IMR-90 (cell line): ENCODE results near the gene FOXP4. TPM values are rescaled to one million over a fixed set of nuclear protein-coding genes. Genes with fewer than 3 reads are reported as not detected.

Experiments used
- ATAC-seq: fragments of 200-7000 bp; cut with Tn5 transposase; 2 replicates; pipeline ENCODE4 v1.9.1; 2020; ENCODE audit warnings: low read depth, mild to moderate bottlenecking, moderate library complexity
- BruUV-seq: library from RNA; stranded (reverse); fragments of 400-500 nt; replicated peaks from 2 replicates; lab custom pipeline; 2021; lab: Mats Ljungman, UMichigan
- CTCF ChIA-PET: fragments of 300-600 bp; formaldehyde crosslinking; extraction: SDS; loops from one replicate; lab custom pipeline; 2021; ENCODE audit warnings: antibody characterized with exemption; lab: Yijun Ruan, JAX
- POLR2A ChIA-PET: fragments of 300-600 bp; sonication (Branson Sonifier 250); formaldehyde crosslinking; loops from one replicate; lab custom pipeline; 2022; ENCODE audit warnings: antibody characterized with exemption; ENCODE audit not compliant: unreplicated experiment; lab: Charles Lee
- DNase-seq: peaks from one replicate; pipeline ENCODE4 v3.0.0; 2013
- H2AFZ ChIP-seq: replicated peaks from 2 replicates; pipeline ENCODE3; 2013; ENCODE audit warnings: low read length, mild to moderate bottlenecking; ENCODE audit not compliant: poor library complexity
- H2AK5ac ChIP-seq: 2 replicates; pipeline ENCODE4 v1.6.1; 2013; ENCODE audit warnings: low read depth, low read length, inconsistent platforms
- H2AK9ac ChIP-seq: replicated peaks from 2 replicates; pipeline ENCODE3; 2013; ENCODE audit warnings: mild to moderate bottlenecking, low read depth, low read length, moderate library complexity; ENCODE audit not compliant: poor library complexity
- H2BK120ac ChIP-seq: 2 replicates; pipeline ENCODE4 v1.6.1; 2013; ENCODE audit warnings: low read depth, low read length, inconsistent platforms
- H2BK15ac ChIP-seq: 3 replicates; pipeline ENCODE4 v1.6.1; 2013; ENCODE audit warnings: low read depth, low read length, inconsistent platforms
- H2BK20ac ChIP-seq: 2 replicates; pipeline ENCODE4 v1.6.1; 2013; ENCODE audit warnings: low read depth, mild to moderate bottlenecking, inconsistent platforms, low read length, moderate library complexity
- H2BK5ac ChIP-seq: 2 replicates; pipeline ENCODE4 v1.6.1; 2013; ENCODE audit warnings: mild to moderate bottlenecking, low read depth, low read length, inconsistent platforms; ENCODE audit not compliant: poor library complexity, severe bottlenecking
- H3K14ac ChIP-seq: replicated peaks from 2 replicates; pipeline ENCODE4 v1.6.1; 2013; ENCODE audit warnings: low read depth, low read length, inconsistent platforms
- H3K18ac ChIP-seq: 2 replicates; pipeline ENCODE4 v1.6.1; 2013; ENCODE audit warnings: low read depth, low read length, control low read depth
- H3K23ac ChIP-seq: 2 replicates; pipeline ENCODE4 v1.6.1; 2013; ENCODE audit warnings: low read depth, low read length, inconsistent platforms
- H3K27ac ChIP-seq: 2 replicates; pipeline ENCODE4 v1.5.1; 2013; ENCODE audit warnings: mild to moderate bottlenecking, control low read depth, low read length; ENCODE audit not compliant: insufficient read depth
- H3K27me3 ChIP-seq: 2 replicates; pipeline ENCODE4 v1.6.1; 2013; ENCODE audit warnings: low read length; ENCODE audit not compliant: control insufficient read depth, insufficient read depth
- H3K36me3 ChIP-seq: 2 replicates; pipeline ENCODE4 v1.6.1; 2013; ENCODE audit warnings: low read length, mixed read lengths; ENCODE audit not compliant: control insufficient read depth, insufficient read depth
- H3K4ac ChIP-seq: 2 replicates; pipeline ENCODE4 v1.6.1; 2013; ENCODE audit warnings: low read depth, low read length, inconsistent platforms
- H3K4me1 ChIP-seq: 2 replicates; pipeline ENCODE4 v1.6.1; 2013; ENCODE audit warnings: low read length, mixed read lengths; ENCODE audit not compliant: control insufficient read depth, insufficient read depth
- H3K4me2 ChIP-seq: 2 replicates; pipeline ENCODE4 v1.6.1; 2013; ENCODE audit warnings: low read depth, mild to moderate bottlenecking, control low read depth, low read length, moderate library complexity
- H3K4me3 ChIP-seq: 2 replicates; pipeline ENCODE4 v1.5.1; 2013; ENCODE audit warnings: low read depth, mild to moderate bottlenecking, control low read depth, low read length, moderate library complexity; ENCODE audit not compliant: insufficient read depth
- H3K56ac ChIP-seq: 2 replicates; pipeline ENCODE4 v1.6.1; 2013; ENCODE audit warnings: low read length, inconsistent platforms; ENCODE audit not compliant: insufficient read depth; ENCODE audit errors: extremely low read depth
- H3K79me1 ChIP-seq, 2 experiments: 2 replicates each; pipeline ENCODE4 v1.6.1; 2013; ENCODE audit warnings: low read length in 2 of 2, inconsistent platforms in 1 of 2, low read depth in 1 of 2
- H3K9ac ChIP-seq: 2 replicates; pipeline ENCODE4 v1.6.1; 2013; ENCODE audit warnings: low read depth, low read length, control low read depth
- H3K9me1 ChIP-seq: 2 replicates; pipeline ENCODE4 v1.6.1; 2013; ENCODE audit warnings: low read length, inconsistent platforms; ENCODE audit not compliant: insufficient read depth
- H3K9me3 ChIP-seq: 2 replicates; pipeline ENCODE4 v1.6.1; 2013; ENCODE audit warnings: low read length; ENCODE audit not compliant: control insufficient read depth, insufficient read depth
- H4K20me1 ChIP-seq: 2 replicates; pipeline ENCODE4 v1.6.1; 2013; ENCODE audit warnings: low read length, inconsistent platforms; ENCODE audit not compliant: insufficient read depth
- H4K5ac ChIP-seq: 2 replicates; pipeline ENCODE4 v1.6.1; 2013; ENCODE audit warnings: mild to moderate bottlenecking, low read depth, low read length, control low read depth
- H4K8ac ChIP-seq, 2 experiments: 2 replicates each; pipeline ENCODE4 v1.6.1; 2013; ENCODE audit warnings: low read depth in 2 of 2, low read length in 2 of 2, control low read depth in 1 of 2, inconsistent platforms in 1 of 2
- H4K91ac ChIP-seq: 2 replicates; pipeline ENCODE4 v1.6.1; 2013; ENCODE audit warnings: low read depth, low read length, inconsistent platforms; ENCODE audit not compliant: insufficient read depth
- ELK1 ChIP-seq: fragments of 150-350 bp; IDR thresholded peaks from 2 replicates; pipeline ENCODE4 v1.6.1; 2016; ENCODE audit warnings: low read depth, mild to moderate bottlenecking, low read length, moderate library complexity, borderline replicate concordance
- MXI1 ChIP-seq: IDR thresholded peaks from 2 replicates; pipeline ENCODE4 v1.6.1; 2012; ENCODE audit warnings: low read depth, mild to moderate bottlenecking, low read length, moderate library complexity, borderline replicate concordance
- RAD21 ChIP-seq: IDR thresholded peaks from 2 replicates; pipeline ENCODE4 v1.6.1; 2012; ENCODE audit warnings: low read length, improper control_type of control experiment
- RFX5 ChIP-seq: IDR thresholded peaks from 2 replicates; pipeline ENCODE4 v1.8.0; 2012; ENCODE audit warnings: low read depth, mild to moderate bottlenecking, low read length, moderate library complexity
- WGBS, 2 experiments: methylation state at CpG; one replicate each; pipeline versions ENCODE4 v1.1.5 to v1.1.7; 2013; ENCODE audit warnings: missing lambda C conversion rate in 2 of 2; ENCODE audit not compliant: insufficient read length in 1 of 2; ENCODE audit errors: extremely low coverage in 2 of 2; 5-methylcytosine and 5-hydroxymethylcytosine counted together
- dilution Hi-C: fragments of 300-500 bp; cut with HindIII; formaldehyde crosslinking; loops from one replicate; pipeline ENCODE4 v1.14.3; 2018; ENCODE audit warnings: low sequenced_read_pairs; ENCODE audit not compliant: unreplicated experiment
- in situ Hi-C: fragments of 300-500 bp; cut with MboI; formaldehyde crosslinking; loops from 3 replicates; pipeline ENCODE4 v1.14.3; 2019; ENCODE audit warnings: low sequenced_read_pairs, inconsistent platforms, mixed read lengths
- intact Hi-C: fragments of 100-400 bp; cut with micrococcal nuclease; formaldehyde crosslinking; loops from 2 replicates; pipeline ENCODE4 v1.10.0; 2022
- polyA plus RNA-seq, 3 experiments: library from polyadenylated mRNA; depleted of rRNA; stranded (reverse); fragments of >200 nt; gene quantifications; 2 replicates each; pipeline ENCODE4 v1.2.3, GENCODE V29; 2012; ENCODE audit warnings: low replicate concordance in 1 of 3
- total RNA-seq: library from RNA; depleted of rRNA; stranded (reverse); fragments of >200 nt; gene quantifications from 2 replicates; pipeline ENCODE4 v1.2.3, GENCODE V29; 2012

The FOXP4 gene
- total and polyA plus RNA-seq, 2 of the 4 experiments (the other 2 are of a cell fraction) = 0.72 to 9.5 TPM

- TF ChIP-seq ELK1 = no peak
- no peak for TF ChIP-seq RAD21
- no peak for TF ChIP-seq RFX5
Measured at GRCh38 chr6:41549673-41550072, 3.5 kb downstream of the FOXP4 start (continued).

GRCh38 chr6:41551086-41551700 lies 5.0 kb downstream of the FOXP4 start:
- peaks cover 11% of the 10 kb centered on the region for H3K36me3 ChIP-seq
- no peak overlapping the region for H2AK9ac ChIP-seq
- no peak overlapping the region for H4K8ac ChIP-seq
- 100% methylated on average over 1 of the region's 12 CpGs; no CpG with 5 or more reads in 1 of the 2 experiments for WGBS, 2 experiments
- H3K9me1 ChIP-seq = 0 out of 2 replicates have a peak, but pooled peaks cover 5% of the 10 kb centered on the region
- H3K4me1 ChIP-seq = peaks cover 7% of the 10 kb centered on the region
- H2BK15ac ChIP-seq = no peak overlapping the region
- peaks cover 11 to 31% of the 10 kb centered on the region in 2 experiments for H3K79me1 ChIP-seq
- no peak overlapping the region for H4K91ac ChIP-seq
- CTCF ChIA-PET = no interaction called here
- H3K9ac ChIP-seq = no peak overlapping the region
- H3K4ac ChIP-seq = no peak overlapping the region
- H2AK5ac ChIP-seq = no peak overlapping the region
- H3K18ac ChIP-seq = no peak overlapping the region
- no peak overlapping the region for H3K4me3 ChIP-seq
- H3K56ac ChIP-seq = no peak overlapping the region
- no peak overlapping the region for H2AFZ ChIP-seq
- intact Hi-C loops = no loop called here
- BruUV-seq = no TSS peak
- H4K20me1 ChIP-seq = peaks cover 39% of the 10 kb centered on the region
- POLR2A ChIA-PET = no interaction called here
- no peak overlapping the region for H3K23ac ChIP-seq
- dilution Hi-C loops = no loop called here
- H2BK5ac ChIP-seq = no peak overlapping the region
- in situ Hi-C loops = no loop called here
- no peak overlapping the region for H4K5ac ChIP-seq
- no peak overlapping the region for H2BK20ac ChIP-seq
- DNase-seq (no peak), ATAC-seq (no peak)
- H2BK120ac ChIP-seq = no peak overlapping the region
- H3K27ac ChIP-seq = no peak overlapping the region
- H3K27me3 ChIP-seq = no peaks in the 10 kb centered on the region; the same call in 1 of the 2 replicates
- H3K9me3 ChIP-seq = no peaks in the 10 kb centered on the region
- TF ChIP-seq MXI1 = no peak
- H3K14ac ChIP-seq = no peak overlapping the region
- no peak overlapping the region for H3K4me2 ChIP-seq
